ENCODE results near the gene ZDHHC14. TPM values are rescaled to one million over a fixed set of nuclear protein-coding genes. Genes with fewer than 3 reads are reported as not detected.

The ZDHHC14 gene
- total RNA-seq, 1 experiment from 2014 or later = 3.2 TPM

GRCh38 chr6:157548635-157549467, 167.9 kb downstream of the ZDHHC14 start:
- H3K27ac ChIP-seq (ENCODE audit: low read depth, low read length, poor library complexity, severe bottlenecking) = no peak overlapping the region
- TF ChIP-seq EZH2 (IDR thresholded peaks at IDR 0.05; ENCODE audit: borderline replicate concordance, low read depth, low read length, poor library complexity, severe bottlenecking) = no peak
- no peak for TF ChIP-seq CTCF (conservative IDR thresholded peaks at IDR 0.05; ENCODE audit: low read depth, low read length)
- CTCF ChIA-PET = no interaction called here
- no peak overlapping the region for H3K4me3 ChIP-seq (ENCODE audit: low read depth, low read length, poor library complexity, severe bottlenecking)
- no TSS peak for BruUV-seq (replicated peaks)
- no peaks in the 10 kb centered on the region for H3K27me3 ChIP-seq (replicated peaks; ENCODE audit: insufficient read depth, low read depth, low read length, poor library complexity)
- no peak for DNase-seq (ENCODE audit: low spot score)
- POLR2A ChIA-PET (ENCODE audit: low non-redundant PET) = no interaction called here
- no peaks in the 10 kb centered on the region for H3K9me3 ChIP-seq (ENCODE audit: low read depth, low read length, poor library complexity, severe bottlenecking)
- H3K36me3 ChIP-seq (ENCODE audit: insufficient read depth, low read length, poor library complexity, severe bottlenecking) = no peaks in the 10 kb centered on the region
- intact Hi-C loops (cut with micrococcal nuclease; ENCODE audit: unreplicated experiment) = no loop called here
- peaks cover 3% of the 10 kb centered on the region for H3K4me1 ChIP-seq (ENCODE audit: insufficient read depth, low read length, poor library complexity, severe bottlenecking)

- no peaks in the 10 kb centered on the region for H3K9me3 ChIP-seq (ENCODE audit: low read depth, low read length, poor library complexity, severe bottlenecking)
- H3K27me3 ChIP-seq (replicated peaks; ENCODE audit: insufficient read depth, low read depth, low read length, poor library complexity) = no peaks in the 10 kb centered on the region
- DNase-seq (ENCODE audit: low spot score) = no peak
- BruUV-seq (replicated peaks) = no TSS peak
- ChIA-PET CTCF (no interaction called here), POLR2A (ENCODE audit: low non-redundant PET) (no interaction called here)
- TF ChIP-seq CTCF (conservative IDR thresholded peaks at IDR 0.05; ENCODE audit: low read depth, low read length) = no peak
- no peak for TF ChIP-seq EZH2 (IDR thresholded peaks at IDR 0.05; ENCODE audit: borderline replicate concordance, low read depth, low read length, poor library complexity, severe bottlenecking)
- intact Hi-C loops (cut with micrococcal nuclease; ENCODE audit: unreplicated experiment) = no loop called here
- H3K36me3 ChIP-seq (ENCODE audit: insufficient read depth, low read length, poor library complexity, severe bottlenecking) = no peaks in the 10 kb centered on the region
- peaks cover 3% of the 10 kb centered on the region for H3K4me1 ChIP-seq (ENCODE audit: insufficient read depth, low read length, poor library complexity, severe bottlenecking)
- H3K27ac ChIP-seq (ENCODE audit: low read depth, low read length, poor library complexity, severe bottlenecking) = no peak overlapping the region
- H3K4me3 ChIP-seq (ENCODE audit: low read depth, low read length, poor library complexity, severe bottlenecking) = no peak overlapping the region
Observed at GRCh38 chr6:157549468-157549745, 168.4 kb downstream of the ZDHHC14 start.

- Histone ChIP-seq H3K27me3 (replicated peaks; ENCODE audit: insufficient read depth, low read depth, low read length, poor library complexity) (no peaks in the 10 kb centered on the region), H3K4me3 (ENCODE audit: low read depth, low read length, poor library complexity, severe bottlenecking) (no peak overlapping the region), H3K9me3 (ENCODE audit: low read depth, low read length, poor library complexity, severe bottlenecking) (no peaks in the 10 kb centered on the region), H3K36me3 (ENCODE audit: insufficient read depth, low read length, poor library complexity, severe bottlenecking) (no peaks in the 10 kb centered on the region), H3K4me1 (ENCODE audit: insufficient read depth, low read length, poor library complexity, severe bottlenecking) (peaks cover 3% of the 10 kb centered on the region), H3K27ac (ENCODE audit: low read depth, low read length, poor library complexity, severe bottlenecking) (no peak overlapping the region)
- BruUV-seq (replicated peaks) = no TSS peak
- POLR2A ChIA-PET (ENCODE audit: low non-redundant PET) = no interaction called here
- intact Hi-C loops (cut with micrococcal nuclease; ENCODE audit: unreplicated experiment) = no loop called here
- CTCF ChIA-PET = no interaction called here
- DNase-seq (ENCODE audit: low spot score) = no peak
- TF ChIP-seq EZH2 (IDR thresholded peaks at IDR 0.05; ENCODE audit: borderline replicate concordance, low read depth, low read length, poor library complexity, severe bottlenecking) = no peak
- TF ChIP-seq CTCF (conservative IDR thresholded peaks at IDR 0.05; ENCODE audit: low read depth, low read length) = no peak
Observed at GRCh38 chr6:157550114-157550989, 169.4 kb downstream of the ZDHHC14 start.

Data from A673 (cell line).